ENCODE results near the gene FBN1.

DNA sequence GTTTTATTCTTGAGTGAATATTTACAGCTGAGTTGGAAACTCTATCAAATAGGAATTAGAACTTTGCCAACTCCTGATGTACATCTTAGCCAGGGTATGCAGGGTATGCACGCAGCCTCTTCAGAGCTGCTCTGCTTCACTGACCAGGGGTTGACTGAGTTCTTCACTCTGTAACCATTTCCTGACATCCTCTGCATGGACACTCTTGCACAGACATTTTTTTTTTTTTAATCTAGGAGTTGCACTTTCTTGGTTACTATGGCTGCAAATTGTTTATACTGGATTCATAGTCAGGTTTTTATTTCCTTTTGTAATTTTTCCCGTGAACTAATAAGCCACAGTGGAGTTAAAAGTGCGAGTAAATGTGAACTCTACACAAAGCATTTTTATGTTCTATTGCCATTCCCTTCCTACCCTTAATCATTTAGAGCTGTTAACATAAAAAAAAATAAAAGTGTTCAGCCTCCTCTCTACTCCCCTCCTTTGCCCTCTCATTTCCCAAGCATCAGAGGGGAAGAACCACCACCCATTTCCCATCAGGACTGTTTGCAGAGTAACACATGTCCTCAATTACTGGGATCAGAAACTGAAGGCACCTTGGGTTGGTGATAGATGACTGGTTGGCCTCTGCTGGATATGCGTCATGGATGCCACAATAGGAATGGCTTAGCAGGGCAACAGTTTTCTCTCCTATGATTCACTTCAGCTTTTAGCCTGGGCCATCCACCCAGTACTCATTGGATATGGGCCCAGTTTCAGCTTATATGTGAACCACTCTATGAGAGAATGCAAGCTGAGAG is 260.3 kb downstream of the FBN1 start:
- no peak for TF ChIP-seq ESRRA (CRISPR knock-in tag; IDR thresholded peaks at IDR 0.05; ENCODE audit: low read depth)
- TF ChIP-seq KAT2B (IDR thresholded peaks at IDR 0.05; ENCODE audit: borderline replicate concordance, low read depth, low read length), result no peak
- TF ChIP-seq, protein P1, sequence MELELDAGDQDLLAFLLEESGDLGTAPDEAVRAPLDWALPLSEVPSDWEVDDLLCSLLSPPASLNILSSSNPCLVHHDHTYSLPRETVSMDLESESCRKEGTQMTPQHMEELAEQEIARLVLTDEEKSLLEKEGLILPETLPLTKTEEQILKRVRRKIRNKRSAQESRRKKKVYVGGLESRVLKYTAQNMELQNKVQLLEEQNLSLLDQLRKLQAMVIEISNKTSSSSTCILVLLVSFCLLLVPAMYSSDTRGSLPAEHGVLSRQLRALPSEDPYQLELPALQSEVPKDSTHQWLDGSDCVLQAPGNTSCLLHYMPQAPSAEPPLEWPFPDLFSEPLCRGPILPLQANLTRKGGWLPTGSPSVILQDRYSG (CRISPR knock-in tag; IDR thresholded peaks at IDR 0.05), result no peak
